CD8-positive, alpha-beta memory T cell (primary cell): ENCODE measurements around the gene CSTB. TPM values are rescaled to one million over a fixed set of nuclear protein-coding genes. Genes with fewer than 3 reads are reported as not detected.

Experiments
- CTCF ChIA-PET: fragments of 350-600 bp; sonication (Branson Sonifier 250); formaldehyde crosslinking; loops from one replicate; lab custom pipeline; 2021; ENCODE audit warnings: antibody characterized with exemption; lab: Charles Lee
- POLR2A ChIA-PET: fragments of 350-600 bp; sonication (Branson Sonifier 250); formaldehyde crosslinking; loops from one replicate; lab custom pipeline; 2021; ENCODE audit warnings: antibody characterized with exemption; lab: Charles Lee
- DNase-seq, 5 donors: peaks; one replicate each; pipeline versions ENCODE4 v3.0.0 to v3.0.0-alpha.2; 2020 to 2022; ENCODE audit warnings: mixed read lengths in 1 of 5
- H3K27ac ChIP-seq: one replicate; pipeline ENCODE4 v1.7.0; 2013; ENCODE audit warnings: low read depth, mild to moderate bottlenecking, low read length, moderate library complexity
- H3K27me3 ChIP-seq: 2 replicates; pipeline ENCODE4 v1.7.0; 2013; ENCODE audit warnings: low read length, mild to moderate bottlenecking; ENCODE audit not compliant: insufficient read depth, poor library complexity, severe bottlenecking
- H3K36me3 ChIP-seq: 2 replicates; pipeline ENCODE4 v1.7.0; 2013; ENCODE audit warnings: mild to moderate bottlenecking, low read length, moderate library complexity; ENCODE audit not compliant: insufficient read depth
- H3K4me1 ChIP-seq: 2 replicates; pipeline ENCODE4 v1.7.0; 2013; ENCODE audit warnings: mild to moderate bottlenecking, low read length, moderate library complexity; ENCODE audit not compliant: insufficient read depth
- H3K4me3 ChIP-seq: 2 replicates; pipeline ENCODE4 v1.7.0; 2013; ENCODE audit warnings: mild to moderate bottlenecking, low read length
- H3K9me3 ChIP-seq: 2 replicates; pipeline ENCODE4 v1.7.0; 2013; ENCODE audit warnings: mild to moderate bottlenecking, low read length
- H3K27ac Mint-ChIP-seq, 8 donors: one replicate each; pipeline ENCODE4 v1.8.0; 2020 to 2021; ENCODE audit warnings: mixed read lengths in 8 of 8, mild to moderate bottlenecking in 6 of 8, inconsistent platforms in 3 of 8, moderate library complexity in 3 of 8
- H3K27me3 Mint-ChIP-seq, 2 donors: one replicate each; pipeline ENCODE4 v1.8.0; 2020 to 2021; ENCODE audit warnings: mixed read lengths in 2 of 2, mild to moderate bottlenecking in 1 of 2, moderate library complexity in 1 of 2
- H3K36me3 Mint-ChIP-seq, 3 donors: one replicate each; pipeline ENCODE4 v1.8.0; 2020 to 2021; ENCODE audit warnings: mixed read lengths in 3 of 3, inconsistent platforms in 1 of 3, mild to moderate bottlenecking in 1 of 3
- H3K4me1 Mint-ChIP-seq, 3 donors: one replicate each; pipeline ENCODE4 v1.8.0; 2020 to 2021; ENCODE audit warnings: mixed read lengths in 3 of 3, inconsistent platforms in 1 of 3, mild to moderate bottlenecking in 1 of 3
- H3K4me3 Mint-ChIP-seq, 7 donors: one replicate each; pipeline ENCODE4 v1.8.0; 2020 to 2021; ENCODE audit warnings: mixed read lengths in 7 of 7, mild to moderate bottlenecking in 6 of 7, moderate library complexity in 4 of 7, inconsistent platforms in 2 of 7
- H3K9me3 Mint-ChIP-seq, 5 donors: one replicate each; pipeline ENCODE4 v1.8.0; 2020 to 2022; ENCODE audit warnings: mixed read lengths in 5 of 5, mild to moderate bottlenecking in 3 of 5, moderate library complexity in 2 of 5, inconsistent platforms in 1 of 5
- polyA plus RNA-seq: library from polyadenylated mRNA; unstranded; fragments of 300-500 nt; fragmentation: Illumina TruSeq; gene quantifications from one replicate; pipeline ENCODE4 v1.2.3, GENCODE V29; 2021
- total RNA-seq, 2 experiments: library from RNA; stranded (reverse); gene quantifications; one replicate each; pipeline ENCODE4 v1.2.3, GENCODE V29; 2021

Gene CSTB
- total and polyA plus RNA-seq, 3 experiments from 2014 or later, result 48.0 to 79.1 (median 48.4) TPM

GRCh38 chr21:43743947-43744346, 32.2 kb downstream of the CSTB start:
- H3K27me3 Mint-ChIP-seq, result no peaks in the 10 kb centered on the region

DNA sequence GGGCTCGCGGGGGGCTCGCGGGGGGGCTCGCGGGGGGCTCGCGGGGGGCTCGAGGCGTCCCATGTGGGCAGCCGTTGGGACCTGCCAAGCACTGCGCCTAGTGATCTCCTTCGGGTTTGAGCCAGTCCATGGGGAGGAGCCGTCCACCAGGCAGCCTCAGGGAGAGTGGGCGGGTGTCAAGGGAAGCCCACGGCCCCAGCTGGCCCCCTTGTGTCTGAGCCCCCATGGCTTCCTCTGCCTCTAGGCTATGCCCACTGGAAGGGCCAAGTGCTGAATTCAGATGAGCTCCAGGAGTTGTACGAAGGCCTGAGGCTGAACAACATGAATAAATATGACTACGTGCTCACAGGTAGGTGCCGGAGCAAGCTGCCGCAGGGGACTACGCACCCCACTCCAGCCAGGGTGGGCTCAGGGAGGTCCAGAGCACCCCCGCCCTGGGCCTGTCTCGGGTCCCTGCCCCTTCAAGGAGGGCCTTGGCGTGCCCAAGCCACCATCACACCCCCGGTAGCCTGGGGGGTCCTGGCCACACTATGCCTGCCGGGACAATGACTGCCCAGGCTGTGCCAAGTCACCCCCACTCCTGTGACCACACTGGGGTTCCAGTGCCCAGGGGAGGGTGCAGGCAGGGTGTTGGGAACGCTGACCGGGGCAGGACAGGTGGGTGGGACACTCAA, 34.5 kb downstream of the CSTB start:
- POLR2A ChIA-PET, result no interaction called here
- no peak overlapping the region for H3K27ac ChIP-seq
- peaks cover 2 to 10% (median 9%) of the 10 kb centered on the region in 3 donors for H3K4me1 Mint-ChIP-seq

More at GRCh38 chr21:43743947-43744346, 32.2 kb downstream of the CSTB start:
- H3K36me3 Mint-ChIP-seq, result peaks cover 3 to 47% (median 11%) of the 10 kb centered on the region in 3 donors
- Histone ChIP-seq H3K27me3 (no peaks in the 10 kb centered on the region), H3K27ac (no peak overlapping the region), H3K4me3 (no peak overlapping the region), H3K36me3 (peaks cover 4% of the 10 kb centered on the region), H3K9me3 (no peaks in the 10 kb centered on the region), H3K4me1 (no peaks in the 10 kb centered on the region)
- ChIA-PET POLR2A (no interaction called here), CTCF (no interaction called here)
- H3K27ac Mint-ChIP-seq, result peak overlapping the region in 2 of 8 donors; percentile 51 to 84
- no peak overlapping the region for H3K4me3 Mint-ChIP-seq
- H3K9me3 Mint-ChIP-seq, result no peaks in the 10 kb centered on the region
- peaks cover 2 to 10% (median 9%) of the 10 kb centered on the region in 3 donors for H3K4me1 Mint-ChIP-seq
- no peak for DNase-seq

DNA sequence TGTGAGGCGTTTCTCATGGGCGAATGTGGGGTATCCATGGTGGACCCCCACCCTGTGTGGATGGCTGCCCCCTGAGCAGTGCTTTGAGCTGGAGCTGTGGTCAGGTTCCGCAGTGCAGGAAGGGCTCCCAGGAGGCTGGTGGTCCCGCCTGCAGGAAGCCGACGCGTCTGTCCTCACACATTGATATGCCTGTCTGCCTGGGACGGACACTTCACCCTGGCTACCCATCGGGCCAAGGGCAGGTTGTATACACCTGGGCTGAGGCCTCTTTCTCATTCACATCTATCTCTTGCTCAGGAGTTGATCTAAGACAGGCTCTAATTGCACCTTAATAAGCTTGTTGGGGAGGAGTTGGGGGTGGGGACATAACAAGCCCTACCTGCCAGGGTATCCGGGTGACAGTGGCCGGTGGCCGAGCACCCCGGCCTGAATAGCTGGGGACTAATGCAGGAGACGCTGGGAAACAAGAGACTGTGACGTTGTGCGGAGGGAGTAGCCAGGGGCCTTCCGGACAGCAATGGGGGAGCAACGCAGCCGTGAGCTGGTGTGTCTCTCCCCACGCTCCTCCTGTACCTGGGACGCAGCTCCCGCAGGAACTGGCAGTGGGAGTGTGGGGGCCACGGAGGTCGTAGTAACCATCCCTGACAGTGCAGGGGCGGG, 35.5 kb downstream of the CSTB start:
- Mint-ChIP-seq H3K36me3 (peaks cover 3 to 38% (median 6%) of the 10 kb centered on the region in 3 donors), H3K4me3 (no peak overlapping the region), H3K4me1 (peaks cover 2 to 10% (median 9%) of the 10 kb centered on the region in 3 donors), H3K9me3 (no peaks in the 10 kb centered on the region), H3K27ac (peak overlapping the region in 4 of 8 donors; percentile 48 to 80 (median 77)), H3K27me3 (no peaks in the 10 kb centered on the region)
- no peaks in the 10 kb centered on the region for H3K4me1 ChIP-seq
- H3K4me3 ChIP-seq, result no peak overlapping the region
- no peaks in the 10 kb centered on the region for H3K27me3 ChIP-seq
- ChIA-PET POLR2A (no interaction called here), CTCF (interaction anchor here (1.2 kb wide), 1 partner anchor 12 kb away, joined by 3 read pairs; no protein-coding TSS in a partner anchor)
- H3K36me3 ChIP-seq, result peaks cover 4% of the 10 kb centered on the region
- DNase-seq, result no peak
- H3K9me3 ChIP-seq, result no peaks in the 10 kb centered on the region
- H3K27ac ChIP-seq, result no peak overlapping the region

More for the DNA sequence above, 34.5 kb downstream of the CSTB start:
- Histone ChIP-seq H3K4me3 (no peak overlapping the region), H3K4me1 (no peaks in the 10 kb centered on the region), H3K36me3 (peaks cover 4% of the 10 kb centered on the region), H3K9me3 (no peaks in the 10 kb centered on the region), H3K27me3 (no peaks in the 10 kb centered on the region)
- DNase-seq, result no peak
- H3K27me3 Mint-ChIP-seq, result no peaks in the 10 kb centered on the region
- CTCF ChIA-PET, result no interaction called here
- no peak overlapping the region for H3K4me3 Mint-ChIP-seq
- no peaks in the 10 kb centered on the region for H3K9me3 Mint-ChIP-seq
- no peak overlapping the region for H3K27ac Mint-ChIP-seq
- peaks cover 3 to 40% (median 10%) of the 10 kb centered on the region in 3 donors for H3K36me3 Mint-ChIP-seq

DNA sequence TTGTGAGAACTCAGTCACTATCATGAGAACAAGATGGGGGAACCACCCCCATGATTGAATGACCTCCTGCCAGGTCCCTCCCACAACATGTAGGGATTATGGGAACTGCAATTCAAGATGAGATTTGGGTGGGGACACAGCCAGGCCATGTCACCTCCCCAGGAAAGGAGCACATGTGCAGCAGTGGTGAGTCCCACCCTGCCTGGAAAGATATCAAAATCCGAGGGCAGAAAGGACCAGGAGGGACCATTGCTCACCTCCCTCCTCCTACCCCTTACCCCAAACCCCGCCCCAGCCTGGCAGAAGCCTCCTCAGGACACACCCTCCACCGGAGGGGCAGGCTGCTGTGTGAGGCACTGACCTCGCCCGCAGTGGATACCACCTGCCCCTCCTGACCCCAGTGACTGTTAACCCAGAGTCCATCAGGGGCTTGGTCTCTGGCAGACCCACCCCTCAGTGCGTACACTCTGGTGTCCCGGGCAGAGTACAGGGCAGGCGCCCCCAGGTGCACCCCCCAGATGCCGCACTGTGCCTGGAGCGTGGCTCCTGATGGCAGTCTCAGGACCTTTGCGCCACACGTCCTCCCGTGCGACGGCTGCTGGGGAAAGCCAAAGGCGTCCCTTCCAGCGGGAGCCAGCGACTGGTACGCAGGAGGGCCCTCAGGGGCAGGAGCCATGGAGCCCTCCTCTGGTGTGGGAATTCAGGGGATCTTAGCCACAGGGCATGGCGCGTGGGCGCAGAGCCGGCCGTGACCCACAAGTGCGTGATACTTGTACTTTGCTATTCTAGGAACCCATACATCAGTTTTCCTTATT, 36.3 kb downstream of the CSTB start:
- Mint-ChIP-seq H3K27me3 (no peaks in the 10 kb centered on the region), H3K4me3 (no peak overlapping the region), H3K27ac (peak overlapping the region in 2 of 8 donors; percentile 57 to 76), H3K4me1 (peaks cover 4 to 12% (median 9%) of the 10 kb centered on the region in 3 donors), H3K9me3 (no peaks in the 10 kb centered on the region), H3K36me3 (peaks cover 2 to 36% (median 4%) of the 10 kb centered on the region in 3 donors)
- POLR2A ChIA-PET, result no interaction called here
- Histone ChIP-seq H3K27me3 (no peaks in the 10 kb centered on the region), H3K36me3 (peaks cover 4% of the 10 kb centered on the region), H3K27ac (no peak overlapping the region), H3K4me3 (no peak overlapping the region), H3K9me3 (no peaks in the 10 kb centered on the region), H3K4me1 (peaks cover 2% of the 10 kb centered on the region)
- CTCF ChIA-PET, result interaction anchor here (1.2 kb wide), 1 partner anchor 11 kb away, joined by 3 read pairs; no protein-coding TSS in a partner anchor
- DNase-seq, result no peak

DNA sequence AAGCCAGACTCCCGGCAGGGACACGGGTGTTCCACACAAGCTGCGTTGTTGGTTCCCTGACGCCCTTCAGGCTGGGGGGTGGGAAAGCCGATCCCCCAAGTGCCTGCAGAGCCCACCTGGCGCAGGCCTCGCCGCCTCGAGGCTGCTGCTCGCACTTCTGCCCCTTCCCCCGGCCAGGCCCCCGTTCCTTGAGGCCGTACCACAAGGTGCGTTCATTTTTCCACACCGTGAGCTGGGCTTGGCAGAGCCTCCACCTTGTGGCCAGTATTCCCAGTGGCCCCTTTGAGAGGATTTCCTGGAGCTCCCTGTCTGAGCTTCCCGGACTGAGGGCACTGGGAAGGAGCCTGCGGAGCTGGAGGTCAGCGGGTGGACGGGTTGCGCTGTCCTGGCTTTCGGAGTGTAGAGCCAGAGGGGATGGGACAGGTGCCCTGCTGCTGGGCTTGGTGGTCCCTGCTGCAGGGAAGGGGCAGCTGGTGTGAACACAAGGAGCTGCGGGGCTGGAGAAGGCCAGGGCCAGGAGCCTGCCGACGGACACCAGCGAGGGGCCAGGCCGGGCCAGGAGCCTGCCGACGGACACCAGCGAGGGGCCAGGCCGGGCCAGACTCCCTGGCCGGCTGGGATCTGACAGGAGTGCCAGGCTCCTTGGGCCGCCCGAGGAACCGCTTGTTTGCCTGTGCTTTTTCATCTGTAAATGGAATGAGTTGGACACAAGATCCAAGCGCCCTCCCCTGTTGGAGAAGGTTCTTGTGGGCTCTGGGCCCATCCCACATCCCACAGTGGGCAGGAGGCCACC, 38.8 kb downstream of the CSTB start:
- ChIA-PET POLR2A (no interaction called here), CTCF (no interaction called here)
- peaks cover 8% of the 10 kb centered on the region for H3K4me1 ChIP-seq
- no peak overlapping the region for H3K27ac ChIP-seq
- Mint-ChIP-seq H3K9me3 (no peaks in the 10 kb centered on the region), H3K27ac (no peak overlapping the region), H3K36me3 (peaks cover 0 to 26% (median 3%) of the 10 kb centered on the region in 3 donors), H3K4me1 (peaks cover 13 to 34% (median 24%) of the 10 kb centered on the region in 3 donors), H3K4me3 (no peak overlapping the region), H3K27me3 (no peaks in the 10 kb centered on the region)
- no peaks in the 10 kb centered on the region for H3K36me3 ChIP-seq
- no peaks in the 10 kb centered on the region for H3K27me3 ChIP-seq
- no peak overlapping the region for H3K4me3 ChIP-seq
- no peak for DNase-seq
- H3K9me3 ChIP-seq, result no peaks in the 10 kb centered on the region

GRCh38 chr21:43736224-43736883, 39.8 kb downstream of the CSTB start:
- H3K27ac ChIP-seq, result no peak overlapping the region
- Mint-ChIP-seq H3K9me3 (no peaks in the 10 kb centered on the region), H3K27ac (peak overlapping the region in 1 of 8 donors; percentile 33), H3K27me3 (no peaks in the 10 kb centered on the region), H3K4me3 (no peak overlapping the region), H3K4me1 (peaks cover 13 to 44% (median 30%) of the 10 kb centered on the region in 3 donors), H3K36me3 (peaks cover 0 to 31% (median 3%) of the 10 kb centered on the region in 3 donors)
- no peak overlapping the region for H3K4me3 ChIP-seq
- H3K4me1 ChIP-seq, result peaks cover 8% of the 10 kb centered on the region
- POLR2A ChIA-PET, result no interaction called here
- H3K27me3 ChIP-seq, result no peaks in the 10 kb centered on the region
- CTCF ChIA-PET, result no interaction called here
- no peaks in the 10 kb centered on the region for H3K36me3 ChIP-seq
- no peaks in the 10 kb centered on the region for H3K9me3 ChIP-seq
- no peak for DNase-seq
